K562 (cell line): ENCODE data around the gene FAR1. TPM values are rescaled to one million over a fixed set of nuclear protein-coding genes. Genes with fewer than 3 reads are reported as not detected.

Source experiments
- ASH1L ChIP-seq: fragments of 450-650 bp; IDR thresholded peaks from 2 replicates; pipeline ENCODE4 v1.6.1; 2018; ENCODE audit warnings: borderline replicate concordance, mild to moderate bottlenecking, low read depth; ENCODE audit not compliant: partially characterized antibody
- BACH1 ChIP-seq: fragments of 200-800 bp; sonication (Bioruptor generic); IDR thresholded peaks from 2 replicates; pipeline ENCODE4 v1.6.1; 2016; ENCODE audit warnings: missing genetic modification characterization, missing compliant biosample characterization
- BMI1 ChIP-seq: fragments of 150-350 bp; IDR thresholded peaks from 2 replicates; pipeline ENCODE4 v1.6.1; 2014; ENCODE audit warnings: low read length
- CBFA2T3 ChIP-seq: fragments of 450-650 bp; IDR thresholded peaks from 2 replicates; pipeline ENCODE4 v1.6.1; 2017
- CEBPG ChIP-seq, 3 experiments: fragments of 200-800 bp in 1 of 3; sonication (Bioruptor generic) in 1 of 3; sonication (generic) in 1 of 3; formaldehyde crosslinking in 1 of 3; IDR thresholded peaks in 2 of 3; conservative IDR thresholded peaks in 1 of 3; 2 replicates each; pipeline versions ENCODE4 v1.6.1 to v1.8.0; 2016 to 2022; ENCODE audit warnings: missing compliant biosample characterization in 2 of 3, missing genetic modification characterization in 2 of 3, mild to moderate bottlenecking in 1 of 3, missing genetic modification reagents in 1 of 3
- FOSL1 ChIP-seq: fragments of 200-800 bp; sonication (Bioruptor generic); conservative IDR thresholded peaks from 2 replicates; pipeline ENCODE4 v1.6.1; 2016; ENCODE audit warnings: missing genetic modification characterization, missing compliant biosample characterization
- FOXM1 ChIP-seq, 2 experiments: fragments of 450-650 bp in 1 of 2; sonication (generic) in 1 of 2; formaldehyde crosslinking in 1 of 2; IDR thresholded peaks; 2 replicates each; pipeline versions ENCODE4 v1.6.1 to v1.9.0; 2017 to 2022; ENCODE audit warnings: low read depth in 2 of 2, mild to moderate bottlenecking in 2 of 2, missing genetic modification reagents in 1 of 2, moderate library complexity in 1 of 2
- MIER1 ChIP-seq: fragments of 450-650 bp; IDR thresholded peaks from 2 replicates; pipeline ENCODE4 v1.6.1; 2016; ENCODE audit warnings: antibody characterized with exemption, mild to moderate bottlenecking, low read depth
- polyA plus RNA-seq, 8 experiments: library from polyadenylated mRNA; depleted of rRNA in 4 of 8; stranded (reverse) in 5 of 8; unstranded in 3 of 8; fragments of >200 nt; fragmentation: Nextera tagmentation in 2 of 8; fragmentation: Illumina TruSeq in 1 of 8; extraction: Ambion mirVana in 2 of 8; extraction: Trizol in 1 of 8; gene quantifications; 2 replicates each; pipeline versions ENCODE4 v1.2.1 to v1.2.3, GENCODE V29; 2011 to 2014; ENCODE audit warnings: inconsistent platforms in 1 of 8, missing spikeins in 1 of 8
- total RNA-seq, 7 experiments: library from RNA; depleted of rRNA in 6 of 7; stranded (reverse); fragments of >200 nt in 6 of 7; fragmentation: Illumina TruSeq in 2 of 7; extraction: Trizol in 2 of 7; gene quantifications; 2 replicates each; pipeline versions ENCODE4 v1.2.1 to v1.2.3, GENCODE V29; 2011 to 2021; ENCODE audit warnings: low replicate concordance in 1 of 7
- TF ChIP-seq, protein P1 (sequence below): fragments of 450-650 bp; IDR thresholded peaks from 2 replicates; pipeline ENCODE4 v1.6.1; 2016; ENCODE audit warnings: mild to moderate bottlenecking, moderate library complexity
- TF ChIP-seq, protein P2 (sequence below), 2 experiments: fragments of 450-650 bp in 1 of 2; sonication (generic) in 1 of 2; formaldehyde crosslinking in 1 of 2; IDR thresholded peaks in 1 of 2; conservative IDR thresholded peaks in 1 of 2; 2 replicates each; pipeline versions ENCODE4 v1.6.1 to v1.8.1; 2016 to 2023; ENCODE audit warnings: mild to moderate bottlenecking in 2 of 2, moderate library complexity in 2 of 2, inconsistent platforms in 1 of 2, missing genetic modification reagents in 1 of 2

The FAR1 gene
- total and polyA plus RNA-seq, 9 of the 15 experiments (the other 6 are each of a cell fraction or from before 2014, with no cell fraction given), result 17.7 to 88.2 (median 52.6) TPM

DNA sequence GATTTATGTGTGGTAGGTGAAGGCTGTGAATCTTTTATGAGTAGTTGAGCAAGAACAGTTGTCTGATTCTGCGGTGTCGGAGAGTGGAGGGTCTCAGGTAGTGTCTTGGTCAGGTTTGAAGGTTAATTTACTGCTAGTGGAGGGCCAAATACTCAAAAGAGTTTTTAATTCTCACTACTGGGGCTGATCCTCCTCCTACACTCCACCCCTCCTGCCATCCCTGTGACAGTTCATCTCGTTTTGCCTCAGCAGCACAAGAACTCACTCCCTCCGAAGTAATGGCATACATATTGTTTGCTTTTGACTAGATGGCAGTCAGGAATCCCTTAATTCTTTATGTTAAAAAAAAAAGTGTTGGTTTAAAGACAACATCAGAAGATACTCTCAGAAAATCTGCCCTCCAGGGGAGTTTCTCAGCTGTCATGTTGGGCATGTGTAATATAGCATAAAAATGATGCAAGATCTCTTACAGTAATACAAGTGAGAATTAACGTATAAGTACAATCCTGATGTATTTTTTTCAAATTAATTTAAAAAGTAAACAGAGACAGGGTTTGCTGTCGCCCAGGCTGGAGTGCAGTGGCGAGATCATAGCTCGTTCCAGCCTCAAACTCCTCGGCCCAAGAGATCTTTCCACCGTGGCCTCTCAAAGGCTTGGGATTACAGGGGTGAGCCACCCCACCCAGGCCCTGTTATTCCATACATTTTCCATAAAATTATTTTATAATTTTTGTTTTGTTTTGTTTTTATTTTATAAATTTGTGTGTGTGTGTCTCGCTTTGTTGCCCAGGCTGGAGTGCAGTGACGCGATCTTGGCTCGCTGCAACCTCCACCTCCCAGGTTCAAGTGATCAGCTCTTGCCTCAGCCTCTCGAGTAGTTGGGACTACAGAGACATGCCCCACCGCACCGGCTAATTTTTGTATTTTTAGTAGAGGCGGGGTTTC is 1.3 kb downstream of the FAR1 start (continued):
- TF ChIP-seq, protein P1, sequence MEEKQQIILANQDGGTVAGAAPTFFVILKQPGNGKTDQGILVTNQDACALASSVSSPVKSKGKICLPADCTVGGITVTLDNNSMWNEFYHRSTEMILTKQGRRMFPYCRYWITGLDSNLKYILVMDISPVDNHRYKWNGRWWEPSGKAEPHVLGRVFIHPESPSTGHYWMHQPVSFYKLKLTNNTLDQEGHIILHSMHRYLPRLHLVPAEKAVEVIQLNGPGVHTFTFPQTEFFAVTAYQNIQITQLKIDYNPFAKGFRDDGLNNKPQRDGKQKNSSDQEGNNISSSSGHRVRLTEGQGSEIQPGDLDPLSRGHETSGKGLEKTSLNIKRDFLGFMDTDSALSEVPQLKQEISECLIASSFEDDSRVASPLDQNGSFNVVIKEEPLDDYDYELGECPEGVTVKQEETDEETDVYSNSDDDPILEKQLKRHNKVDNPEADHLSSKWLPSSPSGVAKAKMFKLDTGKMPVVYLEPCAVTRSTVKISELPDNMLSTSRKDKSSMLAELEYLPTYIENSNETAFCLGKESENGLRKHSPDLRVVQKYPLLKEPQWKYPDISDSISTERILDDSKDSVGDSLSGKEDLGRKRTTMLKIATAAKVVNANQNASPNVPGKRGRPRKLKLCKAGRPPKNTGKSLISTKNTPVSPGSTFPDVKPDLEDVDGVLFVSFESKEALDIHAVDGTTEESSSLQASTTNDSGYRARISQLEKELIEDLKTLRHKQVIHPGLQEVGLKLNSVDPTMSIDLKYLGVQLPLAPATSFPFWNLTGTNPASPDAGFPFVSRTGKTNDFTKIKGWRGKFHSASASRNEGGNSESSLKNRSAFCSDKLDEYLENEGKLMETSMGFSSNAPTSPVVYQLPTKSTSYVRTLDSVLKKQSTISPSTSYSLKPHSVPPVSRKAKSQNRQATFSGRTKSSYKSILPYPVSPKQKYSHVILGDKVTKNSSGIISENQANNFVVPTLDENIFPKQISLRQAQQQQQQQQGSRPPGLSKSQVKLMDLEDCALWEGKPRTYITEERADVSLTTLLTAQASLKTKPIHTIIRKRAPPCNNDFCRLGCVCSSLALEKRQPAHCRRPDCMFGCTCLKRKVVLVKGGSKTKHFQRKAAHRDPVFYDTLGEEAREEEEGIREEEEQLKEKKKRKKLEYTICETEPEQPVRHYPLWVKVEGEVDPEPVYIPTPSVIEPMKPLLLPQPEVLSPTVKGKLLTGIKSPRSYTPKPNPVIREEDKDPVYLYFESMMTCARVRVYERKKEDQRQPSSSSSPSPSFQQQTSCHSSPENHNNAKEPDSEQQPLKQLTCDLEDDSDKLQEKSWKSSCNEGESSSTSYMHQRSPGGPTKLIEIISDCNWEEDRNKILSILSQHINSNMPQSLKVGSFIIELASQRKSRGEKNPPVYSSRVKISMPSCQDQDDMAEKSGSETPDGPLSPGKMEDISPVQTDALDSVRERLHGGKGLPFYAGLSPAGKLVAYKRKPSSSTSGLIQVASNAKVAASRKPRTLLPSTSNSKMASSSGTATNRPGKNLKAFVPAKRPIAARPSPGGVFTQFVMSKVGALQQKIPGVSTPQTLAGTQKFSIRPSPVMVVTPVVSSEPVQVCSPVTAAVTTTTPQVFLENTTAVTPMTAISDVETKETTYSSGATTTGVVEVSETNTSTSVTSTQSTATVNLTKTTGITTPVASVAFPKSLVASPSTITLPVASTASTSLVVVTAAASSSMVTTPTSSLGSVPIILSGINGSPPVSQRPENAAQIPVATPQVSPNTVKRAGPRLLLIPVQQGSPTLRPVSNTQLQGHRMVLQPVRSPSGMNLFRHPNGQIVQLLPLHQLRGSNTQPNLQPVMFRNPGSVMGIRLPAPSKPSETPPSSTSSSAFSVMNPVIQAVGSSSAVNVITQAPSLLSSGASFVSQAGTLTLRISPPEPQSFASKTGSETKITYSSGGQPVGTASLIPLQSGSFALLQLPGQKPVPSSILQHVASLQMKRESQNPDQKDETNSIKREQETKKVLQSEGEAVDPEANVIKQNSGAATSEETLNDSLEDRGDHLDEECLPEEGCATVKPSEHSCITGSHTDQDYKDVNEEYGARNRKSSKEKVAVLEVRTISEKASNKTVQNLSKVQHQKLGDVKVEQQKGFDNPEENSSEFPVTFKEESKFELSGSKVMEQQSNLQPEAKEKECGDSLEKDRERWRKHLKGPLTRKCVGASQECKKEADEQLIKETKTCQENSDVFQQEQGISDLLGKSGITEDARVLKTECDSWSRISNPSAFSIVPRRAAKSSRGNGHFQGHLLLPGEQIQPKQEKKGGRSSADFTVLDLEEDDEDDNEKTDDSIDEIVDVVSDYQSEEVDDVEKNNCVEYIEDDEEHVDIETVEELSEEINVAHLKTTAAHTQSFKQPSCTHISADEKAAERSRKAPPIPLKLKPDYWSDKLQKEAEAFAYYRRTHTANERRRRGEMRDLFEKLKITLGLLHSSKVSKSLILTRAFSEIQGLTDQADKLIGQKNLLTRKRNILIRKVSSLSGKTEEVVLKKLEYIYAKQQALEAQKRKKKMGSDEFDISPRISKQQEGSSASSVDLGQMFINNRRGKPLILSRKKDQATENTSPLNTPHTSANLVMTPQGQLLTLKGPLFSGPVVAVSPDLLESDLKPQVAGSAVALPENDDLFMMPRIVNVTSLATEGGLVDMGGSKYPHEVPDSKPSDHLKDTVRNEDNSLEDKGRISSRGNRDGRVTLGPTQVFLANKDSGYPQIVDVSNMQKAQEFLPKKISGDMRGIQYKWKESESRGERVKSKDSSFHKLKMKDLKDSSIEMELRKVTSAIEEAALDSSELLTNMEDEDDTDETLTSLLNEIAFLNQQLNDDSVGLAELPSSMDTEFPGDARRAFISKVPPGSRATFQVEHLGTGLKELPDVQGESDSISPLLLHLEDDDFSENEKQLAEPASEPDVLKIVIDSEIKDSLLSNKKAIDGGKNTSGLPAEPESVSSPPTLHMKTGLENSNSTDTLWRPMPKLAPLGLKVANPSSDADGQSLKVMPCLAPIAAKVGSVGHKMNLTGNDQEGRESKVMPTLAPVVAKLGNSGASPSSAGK, result 0 out of 2 replicates have a peak, but pooled peaks have one; percentile 2
- TF ChIP-seq BMI1 (no peak), ASH1L (no peak), MIER1 (0 out of 2 replicates have a peak, but pooled peaks have one; percentile 13), FOSL1 (tag) (no peak), FOXM1 (IDR thresholded peaks at IDR 0.05; ENCODE audit: low read depth) (no peak), FOXM1 (CRISPR knock-in tag; IDR thresholded peaks at IDR 0.05; ENCODE audit: low read depth) (no peak), CBFA2T3 (no peak), CEBPG (CRISPR knock-in tag; IDR thresholded peaks at IDR 0.05) (no peak), CEBPG (tag; conservative IDR thresholded peaks at IDR 0.05 in 1 of 2, IDR thresholded peaks at IDR 0.05 in 1 of 2) (peak; percentile 75 to 93), BACH1 (tag) (no peak)
- TF ChIP-seq, protein P2, sequence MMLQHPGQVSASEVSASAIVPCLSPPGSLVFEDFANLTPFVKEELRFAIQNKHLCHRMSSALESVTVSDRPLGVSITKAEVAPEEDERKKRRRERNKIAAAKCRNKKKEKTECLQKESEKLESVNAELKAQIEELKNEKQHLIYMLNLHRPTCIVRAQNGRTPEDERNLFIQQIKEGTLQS (IDR thresholded peaks at IDR 0.05), result peak; percentile 78
- TF ChIP-seq, protein P2 (CRISPR knock-in tag; conservative IDR thresholded peaks at IDR 0.05), result no peak
